ENCODE results near the gene NUP62. TPM values are rescaled to one million over a fixed set of nuclear protein-coding genes. Genes with fewer than 3 reads are reported as not detected.

Gene NUP62
- total RNA-seq, 1 donor from 2014 or later = 88.8 TPM

DNA sequence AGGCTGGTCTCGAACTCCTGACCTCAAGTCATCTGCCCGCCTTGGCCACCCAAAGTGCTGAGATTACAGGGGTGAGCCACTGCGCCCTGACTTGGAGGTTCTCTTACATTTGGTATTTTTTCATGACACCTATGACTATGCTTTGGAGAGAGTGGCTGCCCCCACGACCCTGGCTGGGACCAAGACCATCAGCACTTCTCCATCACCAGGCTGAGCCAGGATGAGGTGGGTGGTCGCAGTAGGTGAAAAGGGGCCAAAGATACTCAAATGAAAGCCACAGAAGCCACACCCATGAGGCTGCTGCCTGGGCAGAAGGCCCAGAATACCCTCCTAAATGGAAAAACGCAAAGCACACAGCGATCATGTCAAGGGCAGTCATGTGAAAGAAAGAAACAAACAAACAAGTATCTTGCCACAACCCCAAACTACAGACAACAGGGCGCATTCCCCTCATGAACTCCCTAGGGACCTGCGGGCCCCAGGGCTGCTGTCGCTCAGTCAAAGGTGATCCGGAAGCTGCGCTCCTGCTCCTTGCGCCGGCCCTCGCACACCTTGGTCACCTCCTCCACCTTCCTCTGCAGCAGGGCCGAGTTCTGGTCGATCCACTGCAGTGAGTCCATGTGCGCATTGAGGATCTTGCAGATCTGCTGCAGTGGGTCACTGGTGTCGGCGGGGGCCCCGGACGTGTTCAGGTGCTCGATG, 21.4 kb downstream of the NUP62 start:
- no peak for DNase-seq (ENCODE audit: extremely low spot score, unreplicated experiment)
- Mint-ChIP-seq H3K4me3 (no peak overlapping the region), H3K27me3 (no peaks in the 10 kb centered on the region), H3K9me3 (no peaks in the 10 kb centered on the region), H3K27ac (no peak overlapping the region), H3K36me3 (peaks cover 16% of the 10 kb centered on the region), H3K4me1 (ENCODE audit: unreplicated experiment) (peaks cover 13% of the 10 kb centered on the region)
- TF ChIP-seq, protein P1, sequence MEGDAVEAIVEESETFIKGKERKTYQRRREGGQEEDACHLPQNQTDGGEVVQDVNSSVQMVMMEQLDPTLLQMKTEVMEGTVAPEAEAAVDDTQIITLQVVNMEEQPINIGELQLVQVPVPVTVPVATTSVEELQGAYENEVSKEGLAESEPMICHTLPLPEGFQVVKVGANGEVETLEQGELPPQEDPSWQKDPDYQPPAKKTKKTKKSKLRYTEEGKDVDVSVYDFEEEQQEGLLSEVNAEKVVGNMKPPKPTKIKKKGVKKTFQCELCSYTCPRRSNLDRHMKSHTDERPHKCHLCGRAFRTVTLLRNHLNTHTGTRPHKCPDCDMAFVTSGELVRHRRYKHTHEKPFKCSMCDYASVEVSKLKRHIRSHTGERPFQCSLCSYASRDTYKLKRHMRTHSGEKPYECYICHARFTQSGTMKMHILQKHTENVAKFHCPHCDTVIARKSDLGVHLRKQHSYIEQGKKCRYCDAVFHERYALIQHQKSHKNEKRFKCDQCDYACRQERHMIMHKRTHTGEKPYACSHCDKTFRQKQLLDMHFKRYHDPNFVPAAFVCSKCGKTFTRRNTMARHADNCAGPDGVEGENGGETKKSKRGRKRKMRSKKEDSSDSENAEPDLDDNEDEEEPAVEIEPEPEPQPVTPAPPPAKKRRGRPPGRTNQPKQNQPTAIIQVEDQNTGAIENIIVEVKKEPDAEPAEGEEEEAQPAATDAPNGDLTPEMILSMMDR (conservative IDR thresholded peaks at IDR 0.05) = no peak

DNA sequence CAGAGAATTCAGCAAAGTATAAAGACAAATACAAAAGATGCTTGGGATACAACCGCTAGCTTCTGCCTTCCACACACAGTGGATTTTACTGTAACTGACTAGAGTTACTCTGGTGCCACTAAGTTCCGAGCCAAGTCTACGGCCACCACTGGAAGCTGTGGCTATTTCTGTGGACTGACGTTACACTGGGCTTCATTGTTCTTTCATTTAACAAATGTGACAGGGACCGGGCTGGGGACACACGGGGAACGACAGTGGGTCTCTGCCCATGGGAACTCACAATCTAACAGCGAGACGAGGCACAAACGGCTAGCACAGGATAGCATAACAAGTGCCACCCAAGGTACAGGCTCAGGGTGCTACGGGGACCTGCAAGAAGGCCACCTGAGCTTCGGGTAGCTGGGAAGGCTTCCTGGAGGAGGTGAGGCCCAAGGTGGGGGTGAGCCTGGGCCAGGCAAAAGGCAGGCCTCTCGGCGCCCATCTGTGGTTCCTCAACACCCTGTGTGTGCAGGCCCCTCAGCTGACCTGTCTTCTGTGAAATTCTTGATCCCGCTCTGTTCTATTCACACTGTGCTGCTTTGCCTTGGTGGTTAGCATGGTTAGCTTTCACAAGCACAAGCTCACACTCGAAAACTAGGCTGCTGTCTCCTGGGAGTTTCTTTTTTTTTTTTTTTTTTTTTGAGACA, 22.3 kb downstream of the NUP62 start:
- DNase-seq (ENCODE audit: extremely low spot score, unreplicated experiment) = no peak
- TF ChIP-seq, protein P1 (conservative IDR thresholded peaks at IDR 0.05) = no peak
- no peaks in the 10 kb centered on the region for H3K9me3 Mint-ChIP-seq
- H3K4me1 Mint-ChIP-seq (ENCODE audit: unreplicated experiment) = peaks cover 11% of the 10 kb centered on the region
- no peak overlapping the region for H3K4me3 Mint-ChIP-seq
- peaks cover 13% of the 10 kb centered on the region for H3K36me3 Mint-ChIP-seq
- no peaks in the 10 kb centered on the region for H3K27me3 Mint-ChIP-seq
- no peak overlapping the region for H3K27ac Mint-ChIP-seq

DNA sequence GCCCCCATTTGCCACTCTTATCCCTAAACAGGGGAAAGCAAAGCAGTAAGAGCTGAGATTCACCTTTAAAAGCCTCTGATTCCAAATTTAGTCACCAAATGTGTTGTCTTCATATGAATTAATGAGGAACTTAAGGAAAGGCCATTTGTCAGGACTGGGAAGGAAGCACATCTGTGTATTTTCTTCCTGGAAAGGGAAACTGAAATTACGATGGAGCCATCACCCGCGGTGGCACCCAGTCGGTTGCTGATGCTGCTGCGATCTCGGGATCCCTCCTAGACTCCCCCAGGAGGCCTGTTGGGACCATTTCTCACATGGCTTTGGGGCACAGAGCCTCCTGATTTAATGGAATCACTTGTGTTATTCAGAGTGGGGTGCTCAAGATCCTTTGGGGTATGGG, 25.2 kb downstream of the NUP62 start:
- no peak overlapping the region for H3K4me3 Mint-ChIP-seq
- TF ChIP-seq, protein P1 (conservative IDR thresholded peaks at IDR 0.05) = no peak
- H3K27me3 Mint-ChIP-seq = no peaks in the 10 kb centered on the region
- no peaks in the 10 kb centered on the region for H3K9me3 Mint-ChIP-seq
- DNase-seq (ENCODE audit: extremely low spot score, unreplicated experiment) = no peak
- H3K4me1 Mint-ChIP-seq (ENCODE audit: unreplicated experiment) = no peaks in the 10 kb centered on the region
- peaks cover 7% of the 10 kb centered on the region for H3K36me3 Mint-ChIP-seq
- no peak overlapping the region for H3K27ac Mint-ChIP-seq

DNA sequence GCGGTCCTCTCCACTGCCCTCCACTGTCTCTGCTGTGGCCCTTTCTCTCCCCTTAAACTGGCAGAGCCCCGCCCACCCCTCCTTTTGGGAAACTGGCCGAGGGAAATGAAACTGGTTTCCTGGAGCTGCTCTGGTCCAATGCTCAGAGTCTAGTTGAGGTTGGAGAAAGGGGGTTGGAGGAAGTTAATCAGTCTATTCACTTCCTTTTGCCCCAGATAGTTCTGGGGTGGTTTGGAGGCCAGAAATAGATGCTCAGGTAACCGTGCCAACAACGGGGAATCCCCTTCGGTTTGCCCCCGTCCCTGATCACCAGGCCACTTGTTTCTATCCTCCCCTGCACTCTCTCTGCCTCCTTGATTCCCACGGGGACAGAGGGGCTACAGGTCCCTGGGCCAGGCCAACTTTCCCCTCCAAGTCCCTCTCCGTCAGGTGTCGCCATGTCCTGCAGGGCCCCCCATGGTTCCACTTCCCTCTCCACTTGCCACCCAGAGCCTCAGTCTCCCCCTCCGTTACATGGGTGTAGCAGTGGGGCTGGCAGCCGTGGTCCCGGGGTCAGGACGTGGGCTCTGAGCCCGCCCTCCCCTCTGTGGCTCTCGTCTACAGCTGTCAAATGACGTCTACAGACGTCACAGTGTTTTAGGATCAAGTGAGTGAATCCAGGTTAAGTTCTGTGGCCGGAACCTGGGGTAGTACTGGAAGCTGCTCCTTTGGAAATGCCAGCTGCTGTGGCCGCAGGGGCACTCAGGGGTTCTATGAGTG, 32.3 kb downstream of the NUP62 start, which contains the start of gene IL4I1:
Gene IL4I1, minus strand, starts transcription at position 25 of the 759 bp plus-strand sequence. CDS start 727 bp downstream, outside the sequence.
- TF ChIP-seq, protein P1 (conservative IDR thresholded peaks at IDR 0.05) = no peak
- Mint-ChIP-seq H3K27ac (peak within 1 kb of the TSS; percentile 74), H3K4me1 (ENCODE audit: unreplicated experiment) (peaks cover 24% of the 10 kb centered on the region), H3K27me3 (peaks cover 9% of the 10 kb centered on the region), H3K36me3 (no peaks in the 10 kb centered on the region), H3K4me3 (no peak within 1 kb of the TSS), H3K9me3 (no peaks in the 10 kb centered on the region)
- no peak for DNase-seq (ENCODE audit: extremely low spot score, unreplicated experiment)

DNA sequence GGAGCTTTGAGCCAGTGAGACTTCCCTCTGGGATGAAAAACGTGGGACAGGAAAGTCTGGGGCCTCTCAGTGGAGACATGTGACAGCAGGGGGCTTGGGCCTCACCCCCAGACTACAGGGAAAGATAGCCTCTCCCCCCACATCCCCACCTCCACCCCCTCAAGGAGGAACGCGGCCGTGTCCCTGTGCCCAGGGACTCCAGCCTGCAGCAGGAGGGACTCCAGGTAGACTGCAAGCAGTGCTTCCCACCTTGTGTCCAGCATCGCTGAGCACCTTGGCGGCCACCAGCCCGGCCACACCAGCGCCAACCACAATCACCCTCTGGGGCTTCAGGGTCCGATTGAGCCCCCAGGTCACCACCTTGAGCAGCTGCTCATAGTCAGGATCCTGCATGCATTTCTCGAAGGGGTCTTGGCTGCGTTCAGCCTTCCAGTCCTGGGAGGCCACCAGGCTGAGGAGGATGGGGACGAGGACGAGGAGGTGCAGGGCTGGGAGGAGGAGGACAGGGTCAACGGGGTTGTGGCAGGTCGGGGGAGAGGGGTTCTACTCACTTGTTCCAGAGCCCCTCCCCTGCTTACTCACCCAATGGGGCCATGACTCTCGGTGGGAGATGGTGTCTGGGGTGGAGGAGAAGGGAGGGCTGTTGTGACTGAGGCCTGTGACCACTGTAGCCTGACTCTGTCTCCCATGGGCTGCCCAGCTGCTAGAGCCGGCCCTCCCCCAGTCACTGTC, 33.6 kb downstream of the NUP62 start:
- no peak for DNase-seq (ENCODE audit: extremely low spot score, unreplicated experiment)
- Mint-ChIP-seq H3K36me3 (no peaks in the 10 kb centered on the region), H3K27me3 (peaks cover 15% of the 10 kb centered on the region), H3K9me3 (no peaks in the 10 kb centered on the region), H3K4me1 (ENCODE audit: unreplicated experiment) (peaks cover 24% of the 10 kb centered on the region), H3K4me3 (no peak overlapping the region), H3K27ac (no peak overlapping the region)
- TF ChIP-seq, protein P1 (conservative IDR thresholded peaks at IDR 0.05) = no peak

Measured in type B pancreatic cell (in vitro differentiated cells).